HG03575 (cell line): ENCODE measurements around the gene NPIPA1.
"Not testable (repeated sequence)": the region's sequence is repeated elsewhere in the genome, so short reads cannot be mapped to it uniquely, and the experiment has no call there.

Experiments used
- ATAC-seq: cut with Tn5 transposase; IDR thresholded peaks from one replicate; pipeline ENCODE4 v1.9.1; 2021; ENCODE audit not compliant: unreplicated experiment, insufficient number of reproducible peaks, low FRiP score; ENCODE audit errors: extremely low read depth

Gene NPIPA1

DNA sequence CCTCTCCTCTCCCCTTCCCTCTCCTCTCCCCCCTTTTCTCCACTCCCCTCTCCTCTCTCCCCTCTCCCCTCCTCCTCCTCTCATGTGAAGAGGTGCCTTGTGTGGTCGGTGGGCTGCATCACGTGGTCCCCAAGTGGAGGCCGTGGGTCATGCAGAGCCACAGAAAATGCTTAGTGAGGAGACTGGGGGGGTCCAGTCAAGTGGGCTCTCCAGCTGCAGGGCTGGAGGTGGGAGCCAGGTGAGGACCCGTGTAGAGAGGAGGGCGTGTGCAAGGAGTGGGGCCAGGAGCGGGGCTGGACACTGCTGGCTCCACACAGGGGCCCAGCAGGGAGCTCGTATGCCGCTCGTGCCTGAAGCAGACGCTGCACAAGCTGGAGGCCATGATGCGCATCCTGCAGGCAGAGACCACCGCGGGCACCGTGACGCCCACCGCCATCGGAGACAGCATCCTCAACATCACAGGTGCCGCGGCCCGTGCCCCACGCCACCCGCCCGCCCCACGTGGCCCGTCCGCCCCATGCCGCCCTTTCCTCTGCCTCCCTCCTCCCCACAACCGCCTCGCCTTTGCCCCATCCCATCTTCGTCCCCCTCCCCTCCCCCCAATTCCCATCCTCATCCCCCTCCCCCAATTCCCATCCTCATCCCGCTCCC, 9.1 kb upstream of the NPIPA1 start:
- not testable (repeated sequence) for ATAC-seq

DNA sequence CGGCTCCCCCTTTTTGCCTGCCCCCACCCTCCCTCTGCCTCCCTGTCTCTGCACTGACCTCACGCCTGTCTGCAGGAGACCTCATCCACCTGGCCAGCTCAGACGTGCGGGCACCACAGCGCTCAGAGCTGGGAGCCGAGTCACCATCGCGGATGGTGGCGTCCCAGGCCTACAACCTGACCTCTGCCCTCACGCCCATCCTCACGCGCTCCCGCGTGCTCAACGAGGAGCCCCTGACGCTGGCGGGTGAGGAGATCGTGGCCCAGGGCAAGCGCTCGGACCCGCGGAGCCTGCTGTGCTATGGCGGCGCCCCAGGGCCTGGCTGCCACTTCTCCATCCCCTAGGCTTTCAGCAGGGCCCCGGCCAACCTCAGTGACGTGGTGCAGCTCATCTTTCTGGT, 8.1 kb upstream of the NPIPA1 start:
- ATAC-seq: not testable (repeated sequence)

- ATAC-seq: not testable (repeated sequence)
Observed at GRCh38 chr16:14930246-14930645, 7.0 kb upstream of the NPIPA1 start.

- ATAC-seq: not testable (repeated sequence)
Observed at GRCh38 chr16:14930971-14931370, 6.3 kb upstream of the NPIPA1 start.

GRCh38 chr16:14932581-14933375, 4.5 kb upstream of the NPIPA1 start:
- not testable (repeated sequence) for ATAC-seq

GRCh38 chr16:14937994-14938393, 751 bp downstream of the NPIPA1 start:
- not testable (repeated sequence) for ATAC-seq

DNA sequence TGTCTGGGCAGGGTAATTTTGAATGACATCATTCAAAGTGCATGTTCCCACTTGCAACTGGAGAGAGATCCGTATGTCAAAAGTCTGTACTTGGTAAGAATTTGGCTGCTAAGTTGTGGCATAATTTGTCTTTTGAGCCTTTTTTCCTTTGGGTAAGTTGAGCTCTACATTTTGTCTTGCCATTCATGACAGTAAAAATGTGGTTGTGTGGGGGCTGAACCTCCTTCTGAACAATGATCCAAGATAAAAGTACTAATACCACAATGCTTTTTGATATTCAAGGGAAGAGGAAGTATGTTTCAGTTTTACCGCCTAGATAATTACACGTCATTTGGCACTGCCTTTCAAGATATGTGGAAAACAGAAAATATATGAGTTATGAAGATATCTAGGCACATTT, 5.4 kb downstream of the NPIPA1 start:
- ATAC-seq: not testable (repeated sequence)

DNA sequence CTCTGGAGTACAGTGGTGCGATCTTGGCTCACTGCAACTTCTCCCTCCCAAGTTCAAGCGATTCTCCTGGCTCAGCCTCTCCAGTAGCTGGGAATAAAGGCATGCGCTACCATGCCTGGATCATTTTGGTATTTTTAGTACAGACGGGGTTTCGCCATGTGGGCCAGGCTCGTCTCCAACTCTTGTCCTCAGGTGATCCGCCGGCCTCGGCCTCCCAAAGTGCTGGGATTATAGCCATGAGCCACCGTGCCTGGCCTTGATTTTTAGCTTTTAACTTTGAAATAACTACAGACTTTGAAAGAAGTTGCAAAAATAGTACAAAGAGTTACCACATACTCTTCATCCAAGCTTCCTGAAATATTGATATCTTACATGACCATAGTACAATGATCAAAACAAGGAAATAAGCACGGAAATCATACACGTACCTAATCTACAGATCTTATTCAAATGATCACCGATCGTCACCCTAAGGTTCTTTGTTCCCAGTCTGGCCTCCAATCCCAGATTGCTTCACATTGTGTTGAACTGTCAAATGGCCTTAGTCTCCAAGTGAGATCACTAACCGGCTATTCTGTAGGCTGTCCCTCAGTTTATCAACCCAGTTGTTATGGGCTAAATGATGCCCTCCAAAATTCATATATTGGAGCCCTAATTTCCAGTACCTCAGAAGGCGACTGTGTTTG, 18.4 kb downstream of the NPIPA1 start:
- ATAC-seq: no peak

GRCh38 chr16:14957576-14958322, 20.5 kb downstream of the NPIPA1 start:
- ATAC-seq: no peak

GRCh38 chr16:14958323-14958600, 21.0 kb downstream of the NPIPA1 start:
- no peak for ATAC-seq

DNA sequence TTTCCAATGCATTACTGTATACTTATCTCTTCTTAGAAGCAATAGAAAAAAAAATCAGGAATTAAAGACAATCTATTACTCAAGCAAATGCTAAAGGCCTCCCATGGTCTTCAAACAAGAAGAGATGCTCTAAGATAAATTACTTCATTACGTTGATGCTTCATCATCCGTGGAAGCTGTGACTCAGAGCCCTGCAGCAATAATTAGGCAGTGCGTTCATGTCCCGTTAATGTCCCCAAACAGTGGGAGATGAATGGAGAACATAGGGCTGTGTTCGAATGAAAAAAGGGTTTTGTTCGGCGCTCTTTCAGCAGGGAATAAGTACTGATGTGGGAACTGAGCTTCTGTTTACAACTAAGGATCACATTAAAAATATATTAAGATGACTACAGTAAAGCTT, 21.7 kb downstream of the NPIPA1 start:
- ATAC-seq: no peak

- no peak for ATAC-seq
Observed at GRCh38 chr16:14961405-14962186, 24.4 kb downstream of the NPIPA1 start.

DNA sequence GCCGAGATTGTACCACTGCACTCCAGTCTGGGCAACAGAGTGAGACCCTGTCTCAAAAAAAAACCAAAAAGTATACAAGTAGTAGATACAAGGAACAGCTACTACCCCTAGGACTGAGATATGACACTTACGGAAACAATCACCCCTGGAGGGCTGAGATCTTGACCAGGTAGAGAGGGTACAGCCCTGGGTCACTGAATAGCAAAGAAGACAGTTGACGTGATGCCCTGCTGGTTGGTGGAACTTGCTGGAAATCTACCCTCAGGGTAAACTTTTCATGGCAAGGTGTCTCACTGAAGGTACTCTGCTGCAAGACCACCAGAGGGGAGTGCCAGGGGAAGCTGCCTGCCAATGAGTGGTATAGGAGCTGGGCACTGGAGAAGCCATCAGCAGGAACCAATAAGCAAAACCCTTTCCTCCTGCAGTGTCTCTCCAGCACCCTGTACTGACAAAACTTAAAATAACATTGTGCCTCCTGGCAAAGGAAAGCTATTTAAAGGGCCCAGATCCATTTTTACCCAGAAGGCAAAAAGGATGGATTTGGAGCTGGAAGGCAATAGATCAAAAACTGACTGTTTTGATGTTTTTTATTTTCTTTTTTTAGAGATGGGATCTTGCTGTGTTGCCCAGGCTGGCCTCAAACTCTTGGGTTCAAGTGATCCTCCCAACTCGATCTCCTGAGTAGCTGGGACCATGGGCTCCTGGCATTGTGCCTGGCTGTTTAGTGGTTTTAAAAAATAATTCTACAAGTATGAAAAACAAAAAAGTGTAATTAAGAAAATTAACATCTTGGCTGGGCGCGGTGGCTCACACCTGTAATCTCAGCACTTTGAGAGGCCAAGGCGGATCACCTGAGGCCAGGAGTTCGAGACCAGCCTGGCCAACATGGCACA, 26.3 kb downstream of the NPIPA1 start:
- no peak for ATAC-seq

DNA sequence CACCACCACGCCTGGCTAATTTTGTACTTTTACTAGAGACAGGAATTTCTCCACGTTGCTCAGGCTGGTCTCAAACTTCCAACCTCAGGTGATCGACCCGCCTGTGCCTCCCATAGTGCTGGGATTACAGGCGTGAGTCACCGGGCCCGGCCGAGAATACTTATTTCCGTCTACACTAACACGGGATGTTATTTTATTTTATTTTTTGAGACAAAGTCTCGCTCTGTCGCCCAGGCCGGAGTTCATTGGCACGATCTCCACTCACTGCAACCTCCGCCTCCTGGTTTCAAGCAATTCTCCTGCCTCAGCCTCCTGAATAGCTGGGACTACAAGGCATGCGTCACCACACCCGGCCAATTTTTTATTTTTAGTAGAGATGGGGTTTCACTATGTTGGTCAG, 28.1 kb downstream of the NPIPA1 start:
- ATAC-seq: no peak

DNA sequence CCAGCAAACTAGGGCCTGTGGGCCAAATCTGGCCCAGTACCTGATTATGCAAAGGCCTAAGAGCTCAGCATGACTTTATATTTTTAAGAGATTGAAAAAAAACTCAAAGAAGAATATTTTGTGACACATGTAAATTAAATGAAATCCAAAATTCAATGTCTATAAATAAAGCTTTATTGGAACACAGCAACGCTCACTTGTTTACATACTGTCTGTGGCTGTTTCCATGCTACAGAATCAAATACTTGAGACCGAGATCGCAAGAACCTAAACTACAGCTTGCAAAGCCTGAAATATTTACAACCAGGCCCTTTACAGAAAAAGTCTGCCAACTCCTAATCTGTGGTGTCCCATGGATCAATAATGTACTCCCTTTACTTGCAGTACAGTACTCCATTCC, 32.6 kb downstream of the NPIPA1 start:
- not testable (repeated sequence) for ATAC-seq

DNA sequence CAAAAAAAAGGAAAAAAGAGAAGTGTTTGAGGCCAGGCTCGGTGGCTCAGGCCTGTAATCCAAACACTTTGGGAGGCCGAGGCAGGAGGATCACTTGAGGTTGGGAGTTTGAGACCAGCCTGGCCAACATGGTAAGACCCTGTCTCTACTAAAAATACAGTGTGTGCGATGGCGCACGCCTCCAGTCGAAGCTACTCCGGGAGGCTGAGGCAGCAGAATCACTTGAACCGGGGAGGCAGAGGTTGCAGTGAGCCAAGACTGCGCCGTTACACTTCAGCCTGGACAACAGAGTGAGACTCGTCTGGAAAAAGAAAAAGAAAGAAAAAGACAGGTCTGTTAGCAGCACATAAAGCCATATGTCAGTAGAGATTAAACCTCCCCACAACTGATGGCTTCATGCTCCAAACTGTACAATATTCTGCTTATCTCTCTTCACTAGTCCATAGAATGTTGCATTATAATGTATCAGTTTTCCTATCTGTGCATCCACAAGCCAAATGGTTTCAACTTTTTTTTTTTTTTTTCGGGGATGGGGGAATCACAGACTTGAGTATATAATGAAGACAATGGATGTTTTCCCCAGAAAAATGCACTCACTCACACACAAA, 34.5 kb downstream of the NPIPA1 start:
- ATAC-seq: not testable (repeated sequence)

- ATAC-seq: not testable (repeated sequence)
Observed at GRCh38 chr16:14973785-14974322, 36.6 kb downstream of the NPIPA1 start.
